Measurements from ENCODE around the gene SPTLC1. TPM values are rescaled to one million over a fixed set of nuclear protein-coding genes. Genes with fewer than 3 reads are reported as not detected.

SPTLC1 gene
- total RNA-seq, 1 experiment from 2014 or later, result 63.3 TPM

- BruUV-seq (replicated peaks), result no TSS peak
Measured at GRCh38 chr9:91992461-91993041, 122.7 kb downstream of the SPTLC1 start.

GRCh38 chr9:91991721-91992341 is 123.4 kb downstream of the SPTLC1 start:
- Histone ChIP-seq H3K36me3 (ENCODE audit: low read depth, low read length) (no peaks in the 10 kb centered on the region), H4K20me1 (ENCODE audit: low read length) (no peaks in the 10 kb centered on the region), H3K4me2 (ENCODE audit: low read length) (no peak overlapping the region), H3K4me1 (ENCODE audit: insufficient read depth, low read length) (no peaks in the 10 kb centered on the region), H3K27ac (ENCODE audit: low read length) (no peak overlapping the region), H3F3A (ENCODE audit: low read length, unreplicated experiment) (no peaks in the 10 kb centered on the region), H3K27me3 (ENCODE audit: low read length) (peaks cover 27% of the 10 kb centered on the region; the same call in 1 of the 2 replicates), H3K9me2 (replicated peaks; ENCODE audit: low read length) (no peaks in the 10 kb centered on the region), H3K9me3 (ENCODE audit: low read length) (no peaks in the 10 kb centered on the region), H3K4me3 (ENCODE audit: low read length) (no peak overlapping the region), H3K9ac (ENCODE audit: low read length) (no peak overlapping the region), H2AFZ (ENCODE audit: low read length) (no peak overlapping the region), H3K79me2 (ENCODE audit: low read length) (no peaks in the 10 kb centered on the region)
- ATAC-seq (no peak), DNase-seq (no peak)
- ChIA-PET POLR2A (ENCODE audit: unreplicated experiment) (interaction anchor here (0.7 kb wide), 1 partner anchor 11 kb away, joined by 20 read pairs; no protein-coding TSS in a partner anchor), CTCF (no interaction called here)
- BruUV-seq (replicated peaks), result no TSS peak
- intact Hi-C loops (cut with micrococcal nuclease), result no loop called here
- no peak for TF ChIP-seq CTCF (conservative IDR thresholded peaks at IDR 0.05; ENCODE audit: low read depth, low read length)
- TF ChIP-seq EZH2phosphoT487 (IDR thresholded peaks at IDR 0.05; ENCODE audit: borderline replicate concordance, low read length), result no peak
- TF ChIP-seq EZH2 (IDR thresholded peaks at IDR 0.05; ENCODE audit: low read length, unreplicated experiment), result no peak

More at GRCh38 chr9:91992461-91993041, 122.7 kb downstream of the SPTLC1 start:
- Histone ChIP-seq H3K79me2 (ENCODE audit: low read length) (no peaks in the 10 kb centered on the region), H3K9me2 (replicated peaks; ENCODE audit: low read length) (no peaks in the 10 kb centered on the region), H4K20me1 (ENCODE audit: low read length) (no peaks in the 10 kb centered on the region), H3K4me3 (ENCODE audit: low read length) (no peak overlapping the region), H3K4me2 (ENCODE audit: low read length) (no peak overlapping the region), H3F3A (ENCODE audit: low read length, unreplicated experiment) (no peaks in the 10 kb centered on the region), H3K4me1 (ENCODE audit: insufficient read depth, low read length) (no peaks in the 10 kb centered on the region), H3K36me3 (ENCODE audit: low read depth, low read length) (no peaks in the 10 kb centered on the region), H2AFZ (ENCODE audit: low read length) (no peak overlapping the region), H3K9ac (ENCODE audit: low read length) (no peak overlapping the region), H3K9me3 (ENCODE audit: low read length) (no peaks in the 10 kb centered on the region), H3K27me3 (ENCODE audit: low read length) (peaks cover 27% of the 10 kb centered on the region; the same call in 1 of the 2 replicates), H3K27ac (ENCODE audit: low read length) (no peak overlapping the region)
- ChIA-PET POLR2A (ENCODE audit: unreplicated experiment) (interaction anchor here (0.7 kb wide), 1 partner anchor 11 kb away, joined by 20 read pairs; no protein-coding TSS in a partner anchor), CTCF (no interaction called here)
- DNase-seq (no peak), ATAC-seq (no peak)
- TF ChIP-seq EZH2 (IDR thresholded peaks at IDR 0.05; ENCODE audit: low read length, unreplicated experiment), result no peak
- intact Hi-C loops (cut with micrococcal nuclease), result no loop called here

- no peaks in the 10 kb centered on the region for H4K20me1 ChIP-seq (ENCODE audit: low read length)
- no peaks in the 10 kb centered on the region for H3K79me2 ChIP-seq (ENCODE audit: low read length)
- no peak for ATAC-seq
- DNase-seq, result no peak
- H3K4me2 ChIP-seq (ENCODE audit: low read length), result no peak overlapping the region
- no peak overlapping the region for H3K9ac ChIP-seq (ENCODE audit: low read length)
- TF ChIP-seq CTCF (conservative IDR thresholded peaks at IDR 0.05; ENCODE audit: low read depth, low read length) (no peak), EZH2 (IDR thresholded peaks at IDR 0.05; ENCODE audit: low read length, unreplicated experiment) (no peak), EZH2phosphoT487 (IDR thresholded peaks at IDR 0.05; ENCODE audit: borderline replicate concordance, low read length) (no peak)
- no peak overlapping the region for H3K27ac ChIP-seq (ENCODE audit: low read length)
- intact Hi-C loops (cut with micrococcal nuclease), result no loop called here
- no peaks in the 10 kb centered on the region; the same call in 1 of the 2 replicates for H3K27me3 ChIP-seq (ENCODE audit: low read length)
- BruUV-seq (replicated peaks), result no TSS peak
- H3K36me3 ChIP-seq (ENCODE audit: low read depth, low read length), result no peaks in the 10 kb centered on the region
- H3F3A ChIP-seq (ENCODE audit: low read length, unreplicated experiment), result no peaks in the 10 kb centered on the region
- no peak overlapping the region for H2AFZ ChIP-seq (ENCODE audit: low read length)
- H3K9me2 ChIP-seq (replicated peaks; ENCODE audit: low read length), result no peaks in the 10 kb centered on the region
- no peaks in the 10 kb centered on the region for H3K9me3 ChIP-seq (ENCODE audit: low read length)
- POLR2A ChIA-PET (ENCODE audit: unreplicated experiment), result no interaction called here
- CTCF ChIA-PET, result no interaction called here
- no peaks in the 10 kb centered on the region for H3K4me1 ChIP-seq (ENCODE audit: insufficient read depth, low read length)
- H3K4me3 ChIP-seq (ENCODE audit: low read length), result no peak overlapping the region
Measured at GRCh38 chr9:91986248-91986647, 129.0 kb downstream of the SPTLC1 start.
